ENCODE data around the gene SUSD4.
"Not testable (repeated sequence)": the region's sequence is repeated elsewhere in the genome, so short reads cannot be mapped to it uniquely, and the experiment has no call there.

The SUSD4 gene

GRCh38 chr1:223251387-223251786 is 112.6 kb downstream of the SUSD4 start:
- DNase-seq (ENCODE audit: low read depth), result not testable (repeated sequence)

- DNase-seq (ENCODE audit: low read depth), result no peak
Measured at GRCh38 chr1:223250632-223251015, 113.4 kb downstream of the SUSD4 start.

GRCh38 chr1:223249854-223250631 is 113.9 kb downstream of the SUSD4 start:
- no peak for DNase-seq (ENCODE audit: low read depth)

- DNase-seq (ENCODE audit: low read depth), result peak; percentile 46
Measured at GRCh38 chr1:223248770-223249140, 115.2 kb downstream of the SUSD4 start.

- DNase-seq (ENCODE audit: low read depth), result no peak
Measured at GRCh38 chr1:223248001-223248769, 115.8 kb downstream of the SUSD4 start.

GRCh38 chr1:223246476-223247112 is 117.4 kb downstream of the SUSD4 start:
- DNase-seq (ENCODE audit: low read depth), result no peak

GRCh38 chr1:223245983-223246382 is 118.0 kb downstream of the SUSD4 start:
- DNase-seq (ENCODE audit: low read depth), result no peak

- no peak for DNase-seq (ENCODE audit: low read depth)
Measured at GRCh38 chr1:223245411-223245810, 118.6 kb downstream of the SUSD4 start.

GRCh38 chr1:223244366-223245103 is 119.4 kb downstream of the SUSD4 start:
- DNase-seq (ENCODE audit: low read depth), result no peak

GRCh38 chr1:223243441-223244050 is 120.4 kb downstream of the SUSD4 start:
- no peak for DNase-seq (ENCODE audit: low read depth)

GRCh38 chr1:223242971-223243370 is 121.0 kb downstream of the SUSD4 start:
- no peak for DNase-seq (ENCODE audit: low read depth)

GRCh38 chr1:223242382-223242955 is 121.5 kb downstream of the SUSD4 start:
- no peak for DNase-seq (ENCODE audit: low read depth)

- no peak for DNase-seq (ENCODE audit: low read depth)
Measured at GRCh38 chr1:223240122-223240521, 123.9 kb downstream of the SUSD4 start.

GRCh38 chr1:223235091-223235490 is 128.9 kb downstream of the SUSD4 start:
- DNase-seq (ENCODE audit: low read depth), result no peak

GRCh38 chr1:223234534-223234933 is 129.4 kb downstream of the SUSD4 start:
- no peak for DNase-seq (ENCODE audit: low read depth)

GRCh38 chr1:223234170-223234514 is 129.8 kb downstream of the SUSD4 start:
- DNase-seq (ENCODE audit: low read depth), result no peak

GRCh38 chr1:223233410-223234169 is 130.4 kb downstream of the SUSD4 start:
- DNase-seq (ENCODE audit: low read depth), result no peak

GRCh38 chr1:223233019-223233409 is 131.0 kb downstream of the SUSD4 start:
- DNase-seq (ENCODE audit: low read depth), result no peak

- DNase-seq (ENCODE audit: low read depth), result no peak
Measured at GRCh38 chr1:223231581-223231980, 132.4 kb downstream of the SUSD4 start.

GRCh38 chr1:223231011-223231572 is 132.9 kb downstream of the SUSD4 start:
- no peak for DNase-seq (ENCODE audit: low read depth)
